Measurements from ENCODE around the gene DUSP9. TPM values are rescaled to one million over a fixed set of nuclear protein-coding genes. Genes with fewer than 3 reads are reported as not detected.
"Not testable (repeated sequence)": the region's sequence is repeated elsewhere in the genome, so short reads cannot be mapped to it uniquely, and the experiment has no call there.

Gene DUSP9
- total RNA-seq, 1 donor from 2014 or later: not detected

GRCh38 chrX:153692611-153693156 is 45.7 kb downstream of the DUSP9 start:
- Histone ChIP-seq H3K4me3 (no peak overlapping the region), H3K9me3 (no peaks in the 10 kb centered on the region), H3K4me1 (no peaks in the 10 kb centered on the region), H3K27me3 (no peaks in the 10 kb centered on the region), H3K27ac (no peak overlapping the region), H3K36me3 (no peaks in the 10 kb centered on the region)
- no peak for ATAC-seq
- intact Hi-C loops (cut with DNase I): no loop called here
- DNase-seq: no peak
- TF ChIP-seq CTCF (IDR thresholded peaks at IDR 0.05): no peak

- TF ChIP-seq CTCF (IDR thresholded peaks at IDR 0.05): no peak
- H3K27ac ChIP-seq: no peak overlapping the region
- DNase-seq: no peak
These were observed 46.4 kb downstream of the DUSP9 start for GRCh38 chrX:153693216-153694086.

GRCh38 chrX:153694256-153694655 is 47.3 kb downstream of the DUSP9 start:
- H3K27ac ChIP-seq; DNase-seq; ATAC-seq; H3K36me3 ChIP-seq; H3K9me3 ChIP-seq; H3K4me3 ChIP-seq; intact Hi-C loops (cut with DNase I); H3K27me3 ChIP-seq; H3K4me1 ChIP-seq: not testable (repeated sequence)

More at GRCh38 chrX:153693216-153694086, 46.4 kb downstream of the DUSP9 start:
- Histone ChIP-seq H3K36me3 (no peaks in the 10 kb centered on the region), H3K4me3 (no peak overlapping the region), H3K27me3 (no peaks in the 10 kb centered on the region), H3K4me1 (no peaks in the 10 kb centered on the region), H3K9me3 (no peaks in the 10 kb centered on the region)
- intact Hi-C loops (cut with DNase I): no loop called here
- ATAC-seq: no peak

GRCh38 chrX:153694687-153695270 is 47.8 kb downstream of the DUSP9 start:
- no peaks in the 10 kb centered on the region for H3K27me3 ChIP-seq
- H3K27ac ChIP-seq: no peak overlapping the region
- DNase-seq: no peak
- no peak overlapping the region for H3K4me3 ChIP-seq
- no peaks in the 10 kb centered on the region for H3K36me3 ChIP-seq
- no peaks in the 10 kb centered on the region for H3K4me1 ChIP-seq
- no peak for ATAC-seq
- TF ChIP-seq CTCF (IDR thresholded peaks at IDR 0.05): no peak
- intact Hi-C loops (cut with DNase I): no loop called here
- no peaks in the 10 kb centered on the region for H3K9me3 ChIP-seq

GRCh38 chrX:153696100-153696499 is 49.1 kb downstream of the DUSP9 start:
- H3K27ac ChIP-seq: no peak overlapping the region
- no peaks in the 10 kb centered on the region for H3K4me1 ChIP-seq
- intact Hi-C loops (cut with DNase I): no loop called here
- no peak for TF ChIP-seq CTCF (IDR thresholded peaks at IDR 0.05)
- no peaks in the 10 kb centered on the region for H3K27me3 ChIP-seq
- ATAC-seq: no peak
- no peak for DNase-seq
- H3K4me3 ChIP-seq: no peak overlapping the region
- H3K36me3 ChIP-seq: peaks cover 5% of the 10 kb centered on the region
- no peaks in the 10 kb centered on the region for H3K9me3 ChIP-seq

GRCh38 chrX:153696538-153696937 is 49.5 kb downstream of the DUSP9 start:
- H3K9me3 ChIP-seq; H3K27ac ChIP-seq; H3K4me3 ChIP-seq; H3K4me1 ChIP-seq; H3K36me3 ChIP-seq; H3K27me3 ChIP-seq; ATAC-seq; intact Hi-C loops (cut with DNase I); DNase-seq: not testable (repeated sequence)

GRCh38 chrX:153696986-153697722 is 50.2 kb downstream of the DUSP9 start:
- ATAC-seq; intact Hi-C loops (cut with DNase I); H3K27me3 ChIP-seq; H3K4me1 ChIP-seq; H3K4me3 ChIP-seq; H3K27ac ChIP-seq; H3K9me3 ChIP-seq; DNase-seq: not testable (repeated sequence)
- H3K36me3 ChIP-seq: peaks cover 12% of the 10 kb centered on the region
